ENCODE results near the gene TLR10.

DNA sequence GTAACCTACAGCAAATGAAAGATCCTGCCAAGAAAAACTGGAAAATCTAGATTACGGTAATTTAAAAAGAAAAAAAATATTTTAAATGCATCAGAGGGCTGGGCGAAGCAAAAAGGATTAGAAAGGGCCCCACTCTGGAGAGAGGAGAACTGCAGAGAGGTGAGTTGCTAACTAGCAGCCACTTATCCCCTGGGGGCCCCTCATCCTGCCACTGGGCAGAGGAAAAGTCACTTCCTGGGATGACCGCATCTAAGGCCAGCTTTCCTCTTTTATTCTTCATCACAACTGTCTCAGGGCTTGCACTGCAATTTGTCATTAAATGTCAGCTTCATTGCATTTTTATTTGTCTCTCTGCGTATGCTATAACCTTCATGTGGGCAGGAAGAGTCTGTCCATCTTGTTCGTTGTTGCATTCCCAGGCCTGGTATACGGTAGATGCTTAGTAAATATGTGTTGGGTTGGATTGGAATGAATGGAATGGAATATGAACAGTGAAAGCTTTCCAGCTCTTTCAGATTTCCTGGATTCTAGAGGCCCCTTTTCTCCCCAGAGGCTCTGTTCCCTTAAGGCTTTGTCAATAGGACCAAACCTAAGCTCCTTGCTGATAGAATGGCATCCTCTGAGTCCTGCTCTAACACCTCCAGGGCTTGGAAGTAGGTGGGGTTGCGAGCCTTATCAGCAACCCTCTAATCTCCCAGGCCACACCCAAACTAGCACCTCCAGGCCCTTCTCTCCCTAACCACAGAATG is 58.9 kb downstream of the TLR10 start:
- TF ChIP-seq CTCF (IDR thresholded peaks at IDR 0.05) (no peak), POLR2AphosphoS5 (IDR thresholded peaks at IDR 0.05; ENCODE audit: insufficient read depth in 1 of 2, low read depth in 1 of 2) (no peak), POLR2A (IDR thresholded peaks at IDR 0.05) (no peak)

Data from vagina (tissue), 2 donors.